A673 (cell line): ENCODE data around the gene TGM2.

Experiments
- EZH2 ChIP-seq: fragments of 200-600 bp; sonication (generic); IDR thresholded peaks from 2 replicates; pipeline ENCODE4 v1.6.1; 2017; ENCODE audit warnings: borderline replicate concordance, low read depth, mild to moderate bottlenecking, mixed read lengths, antibody characterized with exemption, low read length; ENCODE audit not compliant: poor library complexity, severe bottlenecking
- TF ChIP-seq, protein P1 (sequence below): fragments of 300-800, 200-600 bp; sonication (generic); conservative IDR thresholded peaks from 2 replicates; pipeline ENCODE4 v1.5.1; 2017; ENCODE audit warnings: low read depth, mild to moderate bottlenecking, antibody characterized with exemption, low read length, moderate library complexity, mixed read lengths

DNA sequence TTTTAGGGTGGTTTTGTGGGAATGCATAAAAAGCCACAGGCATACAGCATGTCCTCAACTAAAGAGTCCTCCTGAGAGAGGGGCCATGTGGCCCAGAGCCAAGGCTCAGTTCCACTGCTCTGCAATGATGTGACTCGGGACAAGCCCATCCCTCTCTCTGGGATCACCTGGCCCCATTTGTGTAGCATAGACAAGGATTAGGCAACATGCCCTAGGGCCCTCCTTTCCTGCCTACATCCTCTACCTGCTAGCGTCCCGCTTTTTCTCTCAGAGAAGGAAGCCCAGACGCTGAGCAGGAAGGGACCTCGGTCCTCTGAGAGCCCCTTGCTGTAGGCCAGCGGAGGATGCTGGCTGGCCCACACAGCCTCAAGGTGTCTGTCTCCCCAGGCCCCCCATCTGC, 8.8 kb downstream of the TGM2 start:
- TF ChIP-seq, protein P1, sequence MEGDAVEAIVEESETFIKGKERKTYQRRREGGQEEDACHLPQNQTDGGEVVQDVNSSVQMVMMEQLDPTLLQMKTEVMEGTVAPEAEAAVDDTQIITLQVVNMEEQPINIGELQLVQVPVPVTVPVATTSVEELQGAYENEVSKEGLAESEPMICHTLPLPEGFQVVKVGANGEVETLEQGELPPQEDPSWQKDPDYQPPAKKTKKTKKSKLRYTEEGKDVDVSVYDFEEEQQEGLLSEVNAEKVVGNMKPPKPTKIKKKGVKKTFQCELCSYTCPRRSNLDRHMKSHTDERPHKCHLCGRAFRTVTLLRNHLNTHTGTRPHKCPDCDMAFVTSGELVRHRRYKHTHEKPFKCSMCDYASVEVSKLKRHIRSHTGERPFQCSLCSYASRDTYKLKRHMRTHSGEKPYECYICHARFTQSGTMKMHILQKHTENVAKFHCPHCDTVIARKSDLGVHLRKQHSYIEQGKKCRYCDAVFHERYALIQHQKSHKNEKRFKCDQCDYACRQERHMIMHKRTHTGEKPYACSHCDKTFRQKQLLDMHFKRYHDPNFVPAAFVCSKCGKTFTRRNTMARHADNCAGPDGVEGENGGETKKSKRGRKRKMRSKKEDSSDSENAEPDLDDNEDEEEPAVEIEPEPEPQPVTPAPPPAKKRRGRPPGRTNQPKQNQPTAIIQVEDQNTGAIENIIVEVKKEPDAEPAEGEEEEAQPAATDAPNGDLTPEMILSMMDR, result no peak
- no peak for TF ChIP-seq EZH2
